ENCODE measurements around the gene XPO5.

DNA sequence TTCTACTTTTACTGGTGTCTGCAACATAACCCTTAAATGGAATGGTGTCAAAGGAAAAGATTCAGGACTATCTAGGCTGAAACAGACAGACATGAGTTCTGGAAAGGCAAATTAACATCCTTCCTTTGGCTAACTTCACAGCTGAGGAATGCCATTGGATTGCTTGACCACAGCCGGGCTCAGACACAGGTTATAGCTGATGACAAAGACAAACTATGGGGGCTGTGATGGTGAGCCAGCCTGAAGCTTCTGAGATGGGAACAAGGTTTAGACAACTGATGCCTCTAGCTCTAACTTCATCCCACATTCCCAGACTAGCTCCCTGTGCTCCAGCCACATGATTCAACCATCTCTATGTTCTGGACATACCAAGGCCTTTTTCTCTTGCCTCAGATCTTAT lies 43.6 kb downstream of the XPO5 start:
- TF ChIP-seq POLR2A (IDR thresholded peaks at IDR 0.05; ENCODE audit: low read depth, low read length) = no peak
- TF ChIP-seq, protein P1, sequence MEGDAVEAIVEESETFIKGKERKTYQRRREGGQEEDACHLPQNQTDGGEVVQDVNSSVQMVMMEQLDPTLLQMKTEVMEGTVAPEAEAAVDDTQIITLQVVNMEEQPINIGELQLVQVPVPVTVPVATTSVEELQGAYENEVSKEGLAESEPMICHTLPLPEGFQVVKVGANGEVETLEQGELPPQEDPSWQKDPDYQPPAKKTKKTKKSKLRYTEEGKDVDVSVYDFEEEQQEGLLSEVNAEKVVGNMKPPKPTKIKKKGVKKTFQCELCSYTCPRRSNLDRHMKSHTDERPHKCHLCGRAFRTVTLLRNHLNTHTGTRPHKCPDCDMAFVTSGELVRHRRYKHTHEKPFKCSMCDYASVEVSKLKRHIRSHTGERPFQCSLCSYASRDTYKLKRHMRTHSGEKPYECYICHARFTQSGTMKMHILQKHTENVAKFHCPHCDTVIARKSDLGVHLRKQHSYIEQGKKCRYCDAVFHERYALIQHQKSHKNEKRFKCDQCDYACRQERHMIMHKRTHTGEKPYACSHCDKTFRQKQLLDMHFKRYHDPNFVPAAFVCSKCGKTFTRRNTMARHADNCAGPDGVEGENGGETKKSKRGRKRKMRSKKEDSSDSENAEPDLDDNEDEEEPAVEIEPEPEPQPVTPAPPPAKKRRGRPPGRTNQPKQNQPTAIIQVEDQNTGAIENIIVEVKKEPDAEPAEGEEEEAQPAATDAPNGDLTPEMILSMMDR (conservative IDR thresholded peaks at IDR 0.05; ENCODE audit: low read depth, low read length) = no peak
- no peak for TF ChIP-seq RAD21 (IDR thresholded peaks at IDR 0.05; ENCODE audit: low read length)
- TF ChIP-seq, protein P2, sequence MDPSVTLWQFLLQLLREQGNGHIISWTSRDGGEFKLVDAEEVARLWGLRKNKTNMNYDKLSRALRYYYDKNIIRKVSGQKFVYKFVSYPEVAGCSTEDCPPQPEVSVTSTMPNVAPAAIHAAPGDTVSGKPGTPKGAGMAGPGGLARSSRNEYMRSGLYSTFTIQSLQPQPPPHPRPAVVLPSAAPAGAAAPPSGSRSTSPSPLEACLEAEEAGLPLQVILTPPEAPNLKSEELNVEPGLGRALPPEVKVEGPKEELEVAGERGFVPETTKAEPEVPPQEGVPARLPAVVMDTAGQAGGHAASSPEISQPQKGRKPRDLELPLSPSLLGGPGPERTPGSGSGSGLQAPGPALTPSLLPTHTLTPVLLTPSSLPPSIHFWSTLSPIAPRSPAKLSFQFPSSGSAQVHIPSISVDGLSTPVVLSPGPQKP (IDR thresholded peaks at IDR 0.05; ENCODE audit: borderline replicate concordance, low read depth, low read length) = no peak
- TF ChIP-seq CHD1 (IDR thresholded peaks at IDR 0.05; ENCODE audit: low read depth, low read length) = no peak
- TF ChIP-seq, protein P3, sequence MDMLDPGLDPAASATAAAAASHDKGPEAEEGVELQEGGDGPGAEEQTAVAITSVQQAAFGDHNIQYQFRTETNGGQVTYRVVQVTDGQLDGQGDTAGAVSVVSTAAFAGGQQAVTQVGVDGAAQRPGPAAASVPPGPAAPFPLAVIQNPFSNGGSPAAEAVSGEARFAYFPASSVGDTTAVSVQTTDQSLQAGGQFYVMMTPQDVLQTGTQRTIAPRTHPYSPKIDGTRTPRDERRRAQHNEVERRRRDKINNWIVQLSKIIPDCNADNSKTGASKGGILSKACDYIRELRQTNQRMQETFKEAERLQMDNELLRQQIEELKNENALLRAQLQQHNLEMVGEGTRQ (IDR thresholded peaks at IDR 0.05; ENCODE audit: low read depth, low read length) = no peak
- no peak for TF ChIP-seq FOS (IDR thresholded peaks at IDR 0.05; ENCODE audit: low read depth, low read length)
- TF ChIP-seq NFE2L2 (IDR thresholded peaks at IDR 0.05; ENCODE audit: low read depth, low read length) = no peak
- TF ChIP-seq MAZ (IDR thresholded peaks at IDR 0.05; ENCODE audit: borderline replicate concordance, low read depth, low read length) = no peak
- TF ChIP-seq MXI1 (IDR thresholded peaks at IDR 0.05; ENCODE audit: borderline replicate concordance, low read depth, low read length) = no peak
- TF ChIP-seq RCOR1 (IDR thresholded peaks at IDR 0.05; ENCODE audit: insufficient replicate concordance, low read length) = no peak
